Activated naive CD8-positive, alpha-beta T cell treated with anti-CD3 and anti-CD28 coated beads for 36 hours (primary cell): ENCODE data around the gene CPT1A. TPM values are rescaled to one million over a fixed set of nuclear protein-coding genes. Genes with fewer than 3 reads are reported as not detected.
A peak's percentile ranks its signal among the peaks of the same experiment; 100 is the strongest.

ENCODE experiments used
- DNase-seq: peaks from one replicate; pipeline ENCODE4 v3.0.0; 2021
- H3K27ac Mint-ChIP-seq: one replicate; pipeline ENCODE4 v1.8.0; 2022; ENCODE audit warnings: mild to moderate bottlenecking, moderate library complexity, mixed read lengths
- H3K27me3 Mint-ChIP-seq: one replicate; pipeline ENCODE4 v1.8.0; 2022; ENCODE audit warnings: mild to moderate bottlenecking, mixed read lengths
- H3K36me3 Mint-ChIP-seq: one replicate; pipeline ENCODE4 v1.8.0; 2021; ENCODE audit warnings: mild to moderate bottlenecking, mixed read lengths
- H3K4me1 Mint-ChIP-seq: one replicate; pipeline ENCODE4 v1.8.0; 2021; ENCODE audit warnings: mixed read lengths
- H3K4me3 Mint-ChIP-seq: one replicate; pipeline ENCODE4 v1.8.0; 2022; ENCODE audit warnings: mild to moderate bottlenecking, moderate library complexity, mixed read lengths
- H3K9me3 Mint-ChIP-seq: one replicate; pipeline ENCODE4 v1.8.0; 2022; ENCODE audit warnings: mixed read lengths
- total RNA-seq, 2 experiments: library from RNA; stranded (reverse); gene quantifications; one replicate each; pipeline ENCODE4 v1.2.3, GENCODE V29; 2021

Gene CPT1A
- total RNA-seq, 2 experiments from 2014 or later = 12.8 to 15.4 TPM

DNA sequence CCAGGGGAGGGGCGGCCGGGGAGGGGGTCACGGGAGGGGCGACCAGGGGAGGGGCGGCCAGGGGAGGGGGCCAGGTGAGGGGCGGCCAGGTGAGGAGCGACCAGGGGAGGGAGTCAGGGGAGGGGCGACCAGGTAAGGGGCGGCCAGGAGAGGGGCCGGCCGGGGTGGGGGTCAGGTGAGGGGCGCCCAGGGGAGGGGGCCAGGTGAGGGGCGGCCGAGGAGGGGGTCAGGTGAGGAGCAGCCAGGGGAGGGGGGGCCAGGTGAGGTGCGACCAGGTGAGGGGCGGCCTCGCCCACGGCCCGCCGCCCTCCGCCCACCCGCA is 90.8 kb downstream of the CPT1A start:
- H3K36me3 Mint-ChIP-seq = no peaks in the 10 kb centered on the region
- H3K4me3 Mint-ChIP-seq = no peak overlapping the region
- no peak overlapping the region for H3K27ac Mint-ChIP-seq
- DNase-seq = no peak
- peaks cover 8% of the 10 kb centered on the region for H3K4me1 Mint-ChIP-seq
- no peaks in the 10 kb centered on the region for H3K9me3 Mint-ChIP-seq
- no peaks in the 10 kb centered on the region for H3K27me3 Mint-ChIP-seq

DNA sequence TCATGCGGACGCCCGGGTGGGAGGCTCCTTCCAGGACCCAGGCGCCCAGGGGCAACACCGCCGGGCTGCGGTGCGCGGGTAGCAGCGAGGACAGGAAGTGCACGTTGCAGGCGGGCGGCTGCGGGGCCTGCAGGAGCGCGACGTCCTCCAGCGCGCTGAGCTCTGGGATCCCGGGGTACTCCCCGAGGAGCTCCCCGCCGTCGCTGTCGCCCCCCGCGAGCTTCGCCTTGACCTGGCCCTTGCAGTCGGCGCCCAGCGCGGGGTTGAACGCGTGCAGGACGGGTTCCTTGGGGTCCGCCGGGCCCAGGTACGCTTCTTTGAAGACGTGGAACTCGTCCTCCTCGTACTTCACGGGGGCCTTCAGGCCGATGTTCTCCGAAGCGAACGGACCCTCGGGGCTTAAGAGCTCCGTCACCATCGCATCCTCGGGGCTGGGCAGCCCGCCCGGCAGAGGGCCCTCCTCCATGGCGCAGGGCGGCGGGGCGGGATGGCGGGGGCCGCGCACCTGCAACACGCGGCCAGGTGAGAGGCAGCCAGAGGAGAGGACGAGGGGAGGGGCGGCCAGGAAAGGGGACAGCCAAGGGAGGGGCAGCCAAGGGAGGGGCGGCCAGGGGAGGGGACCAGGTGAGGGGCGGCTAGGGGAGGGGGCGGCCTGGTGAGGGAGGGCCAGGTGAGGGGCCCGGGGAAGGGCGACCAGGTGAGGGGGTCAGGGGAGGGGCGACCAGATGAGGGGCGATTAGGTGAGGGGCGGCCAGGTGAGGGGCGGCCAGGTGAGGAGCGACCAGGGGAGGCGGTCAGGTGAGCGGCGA is 91.3 kb downstream of the CPT1A start:
- Mint-ChIP-seq H3K9me3 (no peaks in the 10 kb centered on the region), H3K4me3 (no peak overlapping the region), H3K27me3 (no peaks in the 10 kb centered on the region), H3K4me1 (peaks cover 8% of the 10 kb centered on the region), H3K36me3 (no peaks in the 10 kb centered on the region), H3K27ac (no peak overlapping the region)
- peak; percentile 23 for DNase-seq

DNA sequence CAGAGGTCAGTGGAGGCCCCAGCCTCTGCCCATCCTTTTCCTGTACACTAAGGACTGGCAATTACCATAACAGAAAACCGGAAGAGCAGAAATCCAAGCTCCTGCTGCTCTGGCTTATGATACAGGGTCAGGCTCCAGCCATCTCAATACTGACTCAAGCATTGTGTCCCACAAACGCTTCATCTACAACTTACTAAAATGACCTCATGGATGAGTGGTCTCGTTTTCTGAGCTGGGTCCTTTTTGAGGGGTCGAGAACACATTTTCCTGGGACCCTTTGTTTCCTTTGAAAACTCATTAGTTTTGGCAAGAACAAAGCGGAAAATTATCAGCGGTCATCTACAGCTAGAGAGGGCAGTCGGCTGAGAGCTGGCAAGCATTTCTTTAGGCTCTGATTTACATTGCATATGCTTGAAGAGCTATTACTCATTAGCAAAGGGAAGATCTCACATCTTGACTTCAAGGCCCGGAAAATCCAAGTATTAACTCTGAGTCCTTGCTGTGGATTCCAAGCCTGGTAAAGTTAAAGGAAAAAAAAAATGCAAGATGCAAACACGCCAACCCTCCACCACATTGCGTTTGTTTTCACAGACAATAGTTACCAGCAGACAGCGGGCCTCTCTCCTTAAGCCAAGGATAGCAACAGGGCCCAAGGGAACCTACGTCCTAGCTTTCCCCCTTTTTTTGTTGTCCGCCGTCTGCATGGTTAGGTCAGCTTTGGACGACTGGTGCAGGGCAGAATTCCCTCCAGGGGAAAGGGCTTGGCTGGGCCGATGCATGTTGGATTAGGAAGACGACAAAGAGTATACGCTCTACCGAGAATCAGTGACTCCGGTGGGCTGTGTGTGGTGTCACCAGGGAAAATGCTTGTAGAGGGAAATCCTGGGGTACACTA is 92.2 kb downstream of the CPT1A start:
- Mint-ChIP-seq H3K4me1 (peaks cover 8% of the 10 kb centered on the region), H3K36me3 (no peaks in the 10 kb centered on the region), H3K27me3 (no peaks in the 10 kb centered on the region), H3K27ac (no peak overlapping the region), H3K4me3 (peak overlapping the region; percentile 14), H3K9me3 (no peaks in the 10 kb centered on the region)
- no peak for DNase-seq

DNA sequence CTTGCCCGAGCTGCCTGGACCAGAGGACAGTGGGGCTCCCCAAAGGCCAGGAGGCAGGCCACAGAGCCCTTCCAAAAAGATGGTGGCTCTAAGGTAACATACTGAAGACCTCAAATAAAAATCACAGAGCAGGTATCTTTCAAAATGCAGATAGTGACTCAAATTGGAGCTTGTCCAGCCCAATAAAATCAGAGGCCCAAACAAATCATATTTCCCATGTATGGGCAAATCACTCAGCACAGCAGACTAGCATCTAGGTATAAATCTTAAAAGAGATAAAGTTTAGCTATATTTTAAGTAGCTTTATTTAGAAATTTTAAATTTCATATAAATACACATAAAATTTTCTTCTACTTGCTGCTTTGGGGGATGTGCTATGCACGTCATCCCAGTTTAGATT is 93.7 kb downstream of the CPT1A start:
- Mint-ChIP-seq H3K27me3 (no peaks in the 10 kb centered on the region), H3K9me3 (no peaks in the 10 kb centered on the region), H3K4me1 (peaks cover 8% of the 10 kb centered on the region), H3K36me3 (no peaks in the 10 kb centered on the region), H3K4me3 (no peak overlapping the region), H3K27ac (no peak overlapping the region)
- no peak for DNase-seq

DNA sequence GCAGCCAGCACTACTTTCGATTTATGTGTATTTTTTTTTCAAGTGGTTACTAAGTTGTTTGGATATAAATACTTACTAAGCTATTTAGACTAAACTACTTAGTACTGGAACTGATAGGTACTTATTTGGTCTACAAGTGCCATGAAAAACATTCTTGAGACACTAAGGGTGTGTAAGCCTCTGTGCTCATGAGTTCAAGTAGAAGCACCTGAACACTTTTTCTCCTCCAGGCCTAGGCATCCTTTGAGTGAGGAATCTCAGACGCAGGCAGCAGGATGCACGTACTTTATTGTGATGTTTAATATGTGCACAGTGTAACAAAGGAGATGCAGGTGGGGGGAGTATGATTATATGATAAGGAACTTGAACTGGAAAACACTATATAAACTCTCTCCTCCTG is 98.2 kb downstream of the CPT1A start:
- Mint-ChIP-seq H3K36me3 (no peaks in the 10 kb centered on the region), H3K27me3 (no peaks in the 10 kb centered on the region), H3K9me3 (no peaks in the 10 kb centered on the region), H3K4me1 (no peaks in the 10 kb centered on the region), H3K27ac (no peak overlapping the region), H3K4me3 (no peak overlapping the region)
- DNase-seq = no peak

DNA sequence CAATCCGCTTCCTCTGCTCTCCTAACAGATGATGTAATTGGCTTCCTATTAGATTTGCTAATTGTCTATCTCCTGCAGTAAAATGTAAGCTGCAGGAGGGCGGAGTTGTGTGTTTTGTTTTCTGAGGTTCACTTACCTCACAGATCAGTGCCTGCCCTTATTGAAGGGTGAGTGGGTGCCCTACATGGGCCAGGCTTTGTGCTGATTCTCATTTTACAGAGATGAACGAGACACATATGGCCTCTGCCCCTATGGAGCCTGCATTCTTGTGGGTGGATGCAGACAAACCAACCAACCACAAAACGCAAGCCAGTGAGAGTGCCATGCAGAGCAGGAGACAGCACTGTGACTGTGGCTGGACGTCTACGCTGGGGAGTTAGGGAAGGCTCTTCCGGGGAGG is 100.3 kb downstream of the CPT1A start:
- no peaks in the 10 kb centered on the region for H3K9me3 Mint-ChIP-seq
- no peaks in the 10 kb centered on the region for H3K36me3 Mint-ChIP-seq
- H3K27me3 Mint-ChIP-seq = no peaks in the 10 kb centered on the region
- H3K4me1 Mint-ChIP-seq = no peaks in the 10 kb centered on the region
- no peak overlapping the region for H3K4me3 Mint-ChIP-seq
- H3K27ac Mint-ChIP-seq = no peak overlapping the region
- DNase-seq = no peak

DNA sequence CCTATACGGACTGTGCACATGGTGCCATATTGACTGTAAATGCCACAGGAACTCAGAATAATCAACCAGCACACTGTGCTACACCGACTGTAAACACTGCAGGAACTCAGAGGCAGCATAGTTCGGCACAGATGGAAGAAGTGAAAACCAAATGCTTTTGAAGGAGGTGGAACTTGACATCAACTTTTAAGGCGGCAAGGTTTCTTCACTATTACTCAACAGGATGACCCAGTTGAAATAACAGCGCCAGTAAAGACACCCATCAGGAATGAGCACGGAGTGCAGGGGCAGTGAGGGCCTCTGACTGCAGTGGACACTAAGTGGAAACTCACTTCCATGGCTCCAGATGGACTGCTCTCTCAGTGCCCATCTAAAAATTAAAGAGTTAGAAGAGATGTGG is 106.1 kb downstream of the CPT1A start:
- H3K4me3 Mint-ChIP-seq = no peak overlapping the region
- no peaks in the 10 kb centered on the region for H3K4me1 Mint-ChIP-seq
- no peaks in the 10 kb centered on the region for H3K27me3 Mint-ChIP-seq
- H3K36me3 Mint-ChIP-seq = no peaks in the 10 kb centered on the region
- no peak overlapping the region for H3K27ac Mint-ChIP-seq
- no peak for DNase-seq
- no peaks in the 10 kb centered on the region for H3K9me3 Mint-ChIP-seq

DNA sequence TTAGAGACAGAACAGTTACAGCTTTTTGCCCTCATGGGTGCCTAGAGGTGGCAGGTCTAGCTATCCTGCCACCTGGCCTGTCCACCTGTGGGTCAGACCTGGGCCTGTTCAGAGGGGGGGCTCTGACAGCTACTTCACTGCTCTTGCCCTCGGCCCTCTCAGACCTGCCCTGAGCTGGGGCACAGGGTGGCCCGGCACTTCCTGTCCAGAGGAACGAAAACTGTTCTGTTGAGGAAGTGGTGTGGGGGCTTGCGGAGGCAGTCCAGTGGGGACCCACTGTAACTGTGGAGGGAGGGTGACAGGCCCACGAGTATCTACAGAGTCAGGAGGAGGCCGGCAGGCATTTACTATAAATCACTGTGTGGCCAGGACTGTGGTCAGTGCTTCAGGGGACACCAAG is 106.6 kb downstream of the CPT1A start:
- DNase-seq = no peak
- Mint-ChIP-seq H3K27ac (no peak overlapping the region), H3K36me3 (no peaks in the 10 kb centered on the region), H3K4me3 (no peak overlapping the region), H3K9me3 (no peaks in the 10 kb centered on the region), H3K27me3 (no peaks in the 10 kb centered on the region), H3K4me1 (no peaks in the 10 kb centered on the region)

DNA sequence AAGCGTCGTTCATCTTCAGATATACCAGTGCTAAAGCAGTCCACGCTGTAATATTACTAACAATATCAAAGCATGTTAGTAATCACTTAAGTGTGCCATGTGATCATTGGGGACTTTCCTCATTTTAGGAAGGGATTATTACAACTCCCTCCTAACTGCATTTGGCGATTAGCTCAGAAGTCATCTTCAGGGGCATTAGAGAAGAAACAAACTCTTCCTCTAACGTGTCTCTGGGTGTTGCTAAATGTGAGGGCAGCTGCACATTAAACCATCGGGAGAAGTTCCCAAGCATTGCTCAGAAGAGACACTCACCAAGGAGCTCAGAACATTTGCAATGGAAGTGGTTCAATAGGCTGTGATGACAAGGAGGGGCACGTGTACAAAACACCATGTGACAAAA is 107.6 kb downstream of the CPT1A start:
- Mint-ChIP-seq H3K4me1 (no peaks in the 10 kb centered on the region), H3K4me3 (no peak overlapping the region), H3K27ac (no peak overlapping the region), H3K27me3 (no peaks in the 10 kb centered on the region), H3K36me3 (no peaks in the 10 kb centered on the region), H3K9me3 (no peaks in the 10 kb centered on the region)
- no peak for DNase-seq

DNA sequence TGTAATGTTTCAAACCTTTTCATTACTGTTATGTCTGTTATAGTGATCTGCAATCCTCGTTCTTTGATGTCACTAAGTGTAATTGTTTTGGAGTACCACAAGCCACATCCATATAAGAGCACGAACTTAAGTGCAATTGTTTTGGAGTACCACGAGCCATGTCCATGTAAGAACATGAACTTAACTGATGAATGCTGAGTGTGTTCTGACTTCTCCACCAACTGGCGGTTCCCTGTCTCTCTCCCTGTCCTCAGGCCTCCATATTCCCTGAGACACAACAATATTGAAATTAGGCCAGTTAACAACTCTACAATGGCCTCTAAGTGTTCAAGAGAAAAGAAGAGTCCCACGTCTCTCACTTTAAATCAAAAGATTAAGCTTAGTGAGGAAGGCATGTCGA is 113.9 kb downstream of the CPT1A start:
- H3K4me1 Mint-ChIP-seq = no peaks in the 10 kb centered on the region
- no peak overlapping the region for H3K27ac Mint-ChIP-seq
- DNase-seq = no peak
- H3K27me3 Mint-ChIP-seq = no peaks in the 10 kb centered on the region
- no peaks in the 10 kb centered on the region for H3K9me3 Mint-ChIP-seq
- H3K4me3 Mint-ChIP-seq = no peak overlapping the region
- H3K36me3 Mint-ChIP-seq = no peaks in the 10 kb centered on the region

DNA sequence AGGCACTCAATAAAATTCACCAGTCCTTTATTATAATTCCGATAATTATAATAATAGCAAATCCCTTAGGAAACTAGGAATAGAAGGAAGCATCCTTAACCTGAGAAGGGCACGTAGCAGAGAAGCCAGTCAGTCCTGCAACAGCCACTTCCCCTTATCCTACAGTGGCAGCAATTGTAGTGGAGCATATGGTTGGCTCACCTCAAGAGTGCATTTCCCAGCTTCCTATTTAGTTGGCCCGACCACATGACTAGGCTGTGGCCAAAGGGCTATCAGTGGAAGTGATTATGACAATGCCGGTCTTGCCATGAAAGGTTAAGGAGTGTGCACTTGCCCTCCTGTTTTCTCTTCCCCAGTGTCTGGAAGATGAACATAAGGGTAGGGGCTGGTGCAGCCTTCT is 117.4 kb downstream of the CPT1A start:
- Mint-ChIP-seq H3K27ac (no peak overlapping the region), H3K9me3 (peaks cover 11% of the 10 kb centered on the region), H3K4me1 (no peaks in the 10 kb centered on the region), H3K36me3 (peaks cover 3% of the 10 kb centered on the region), H3K27me3 (no peaks in the 10 kb centered on the region), H3K4me3 (no peak overlapping the region)
- no peak for DNase-seq

DNA sequence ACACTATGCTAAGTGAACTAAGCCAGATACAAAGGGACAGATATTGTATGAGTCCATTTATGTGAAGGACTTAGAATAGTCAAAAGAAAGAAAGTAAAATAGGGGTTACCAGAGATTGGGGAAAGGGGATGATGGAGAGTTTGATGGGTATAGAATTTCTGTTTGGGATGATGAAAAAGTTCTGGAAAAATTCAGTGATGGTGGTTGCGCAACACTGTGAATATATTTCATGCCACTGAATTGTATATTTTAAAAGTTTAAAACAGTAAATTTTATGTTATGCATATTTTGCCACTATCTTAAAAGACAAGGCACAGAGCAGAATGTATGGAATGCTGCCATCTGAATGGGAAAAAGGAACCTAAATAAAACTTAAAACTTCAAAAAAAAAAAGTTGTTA is 119.6 kb downstream of the CPT1A start:
- Mint-ChIP-seq H3K36me3 (peaks cover 10% of the 10 kb centered on the region), H3K9me3 (peaks cover 13% of the 10 kb centered on the region), H3K4me1 (no peaks in the 10 kb centered on the region), H3K27me3 (no peaks in the 10 kb centered on the region), H3K4me3 (no peak overlapping the region), H3K27ac (no peak overlapping the region)
- DNase-seq = no peak

DNA sequence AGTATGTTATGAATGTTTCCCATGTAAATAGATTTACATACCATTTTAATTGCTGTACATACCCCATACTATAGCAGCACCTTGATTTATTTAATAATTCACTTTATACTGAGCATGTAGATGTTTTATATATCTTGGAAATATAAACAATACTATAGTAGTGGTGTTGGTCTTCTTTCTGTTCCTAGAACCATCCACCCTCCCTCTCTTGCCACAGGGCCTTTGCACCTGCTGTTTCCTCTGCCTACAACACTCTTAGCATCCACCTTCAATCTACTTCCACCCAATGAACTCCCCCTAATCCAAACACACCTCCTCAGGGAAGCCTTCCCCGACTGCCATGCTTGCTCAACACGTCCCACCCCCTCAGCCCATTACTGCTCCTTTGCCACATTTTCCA is 120.6 kb downstream of the CPT1A start:
- Mint-ChIP-seq H3K27ac (no peak overlapping the region), H3K4me3 (no peak overlapping the region), H3K36me3 (peaks cover 10% of the 10 kb centered on the region), H3K27me3 (no peaks in the 10 kb centered on the region), H3K9me3 (peaks cover 13% of the 10 kb centered on the region), H3K4me1 (no peaks in the 10 kb centered on the region)
- DNase-seq = no peak

DNA sequence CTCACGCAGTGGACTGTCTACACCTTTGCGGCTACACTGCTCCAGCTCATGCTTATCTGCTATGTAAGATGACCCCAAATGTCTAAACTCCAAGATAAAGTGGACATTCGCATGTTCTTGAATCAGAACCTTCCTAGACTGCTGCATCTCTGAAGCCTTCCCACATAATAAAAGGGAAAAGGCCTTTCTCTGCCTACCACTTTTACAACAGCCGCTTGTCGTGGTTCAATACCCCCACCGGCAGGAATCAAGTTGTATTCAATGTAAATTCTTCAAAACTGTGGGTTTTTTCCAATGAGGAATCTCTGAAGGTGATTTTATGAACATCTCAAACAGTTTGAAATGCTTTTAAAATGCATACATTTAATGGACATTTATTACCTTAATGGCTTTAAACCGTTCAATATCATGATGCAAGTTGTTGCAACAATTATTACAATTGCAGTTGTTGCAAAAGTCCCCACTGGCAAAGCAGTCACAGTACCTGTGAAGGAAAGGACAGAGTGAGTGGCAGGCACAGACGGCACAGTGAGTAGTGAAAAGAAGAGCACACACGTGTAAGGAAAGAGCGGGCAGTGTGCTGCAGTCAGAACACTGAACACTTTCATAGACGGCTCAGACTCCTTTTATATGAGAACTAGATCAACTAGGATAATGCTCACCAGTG is 126.1 kb downstream of the CPT1A start:
- H3K4me3 Mint-ChIP-seq = no peak overlapping the region
- H3K4me1 Mint-ChIP-seq = no peaks in the 10 kb centered on the region
- H3K27ac Mint-ChIP-seq = no peak overlapping the region
- DNase-seq = no peak
- H3K27me3 Mint-ChIP-seq = no peaks in the 10 kb centered on the region
- H3K36me3 Mint-ChIP-seq = peaks cover 10% of the 10 kb centered on the region
- peaks cover 13% of the 10 kb centered on the region for H3K9me3 Mint-ChIP-seq

DNA sequence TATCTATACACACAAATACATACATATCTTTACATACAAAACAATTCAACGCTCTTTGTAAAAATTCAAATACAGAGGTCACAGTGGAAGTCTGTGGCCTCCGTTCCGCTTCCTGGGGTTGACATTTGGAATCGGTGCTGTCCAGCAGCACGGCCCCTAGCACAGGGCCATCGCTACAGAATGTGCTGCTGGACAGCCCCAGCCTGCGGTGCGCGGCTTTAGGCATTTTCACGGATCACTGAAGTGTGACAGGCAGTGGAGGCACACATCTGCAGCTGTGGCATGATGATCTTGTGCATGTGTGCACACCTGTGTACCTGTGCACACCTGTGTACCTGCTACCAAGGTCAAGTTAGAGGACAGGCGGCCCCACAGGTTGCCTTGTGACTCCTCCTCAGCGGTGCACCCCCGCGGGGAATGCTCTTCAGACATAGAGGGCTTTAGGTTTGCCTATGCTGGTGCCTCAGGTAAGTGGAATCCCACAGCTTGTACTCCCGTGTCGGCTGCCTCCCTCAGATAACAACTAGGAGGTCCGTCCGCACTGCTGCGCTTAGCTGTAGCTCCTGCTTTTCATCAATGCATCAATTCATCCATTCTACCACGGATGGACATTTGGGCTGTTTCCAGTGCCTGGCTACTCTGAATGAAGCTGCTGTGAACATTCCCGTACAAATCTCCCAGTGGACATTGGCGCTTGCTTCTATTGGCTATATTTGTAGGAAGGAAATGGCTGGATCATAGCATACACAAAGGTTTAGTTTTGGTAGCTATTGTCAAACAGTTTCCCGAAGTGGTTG is 127.5 kb downstream of the CPT1A start:
- DNase-seq = no peak
- Mint-ChIP-seq H3K4me3 (no peak overlapping the region), H3K36me3 (peaks cover 6% of the 10 kb centered on the region), H3K27ac (no peak overlapping the region), H3K9me3 (peaks cover 3% of the 10 kb centered on the region), H3K4me1 (no peaks in the 10 kb centered on the region), H3K27me3 (no peaks in the 10 kb centered on the region)
